GM12801 (cell line): ENCODE measurements around the gene KHK.

Source experiments
- TF ChIP-seq, protein P1 (sequence below): IDR thresholded peaks from one replicate; pipeline ENCODE4 v1.5.1; 2011; ENCODE audit warnings: control low read depth; ENCODE audit not compliant: insufficient read length; ENCODE audit errors: extremely low read depth

The KHK gene

DNA sequence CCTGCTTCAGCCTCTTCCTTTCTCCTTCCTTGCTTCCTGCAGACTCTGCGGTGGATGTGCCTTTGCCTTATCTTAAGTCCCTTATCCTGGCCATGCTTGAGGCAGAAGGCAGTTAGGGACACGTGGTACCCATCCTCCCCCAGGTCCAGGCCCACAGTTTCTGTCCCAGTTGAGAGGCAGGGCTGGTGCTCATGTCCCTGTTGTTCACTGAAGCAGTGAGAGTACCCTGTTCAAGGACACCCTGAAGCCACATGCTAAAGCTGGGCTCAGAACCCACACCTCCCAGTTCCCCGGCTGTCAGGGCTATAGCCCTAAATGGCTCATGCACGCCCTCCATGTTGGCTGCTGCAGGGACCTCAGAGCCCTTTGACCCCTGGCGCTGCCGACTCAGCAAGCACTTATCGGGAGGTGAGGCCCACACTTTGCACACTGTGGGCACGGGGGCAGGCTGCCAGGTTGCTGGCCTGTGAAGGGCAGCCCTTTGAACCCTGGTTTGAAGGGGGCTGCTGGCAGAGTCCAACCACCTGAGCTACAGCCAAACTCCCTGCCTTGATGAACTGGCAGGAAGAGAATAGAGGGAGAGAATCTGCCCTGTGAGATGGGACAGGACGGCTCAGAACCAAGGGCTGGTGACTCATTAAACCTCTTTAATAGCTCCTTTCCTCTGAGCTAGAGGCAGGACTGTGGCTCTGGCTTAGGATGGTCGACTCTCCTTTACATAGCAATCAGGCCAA, 6.3 kb downstream of the KHK start:
- TF ChIP-seq, protein P1, sequence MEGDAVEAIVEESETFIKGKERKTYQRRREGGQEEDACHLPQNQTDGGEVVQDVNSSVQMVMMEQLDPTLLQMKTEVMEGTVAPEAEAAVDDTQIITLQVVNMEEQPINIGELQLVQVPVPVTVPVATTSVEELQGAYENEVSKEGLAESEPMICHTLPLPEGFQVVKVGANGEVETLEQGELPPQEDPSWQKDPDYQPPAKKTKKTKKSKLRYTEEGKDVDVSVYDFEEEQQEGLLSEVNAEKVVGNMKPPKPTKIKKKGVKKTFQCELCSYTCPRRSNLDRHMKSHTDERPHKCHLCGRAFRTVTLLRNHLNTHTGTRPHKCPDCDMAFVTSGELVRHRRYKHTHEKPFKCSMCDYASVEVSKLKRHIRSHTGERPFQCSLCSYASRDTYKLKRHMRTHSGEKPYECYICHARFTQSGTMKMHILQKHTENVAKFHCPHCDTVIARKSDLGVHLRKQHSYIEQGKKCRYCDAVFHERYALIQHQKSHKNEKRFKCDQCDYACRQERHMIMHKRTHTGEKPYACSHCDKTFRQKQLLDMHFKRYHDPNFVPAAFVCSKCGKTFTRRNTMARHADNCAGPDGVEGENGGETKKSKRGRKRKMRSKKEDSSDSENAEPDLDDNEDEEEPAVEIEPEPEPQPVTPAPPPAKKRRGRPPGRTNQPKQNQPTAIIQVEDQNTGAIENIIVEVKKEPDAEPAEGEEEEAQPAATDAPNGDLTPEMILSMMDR = no peak

DNA sequence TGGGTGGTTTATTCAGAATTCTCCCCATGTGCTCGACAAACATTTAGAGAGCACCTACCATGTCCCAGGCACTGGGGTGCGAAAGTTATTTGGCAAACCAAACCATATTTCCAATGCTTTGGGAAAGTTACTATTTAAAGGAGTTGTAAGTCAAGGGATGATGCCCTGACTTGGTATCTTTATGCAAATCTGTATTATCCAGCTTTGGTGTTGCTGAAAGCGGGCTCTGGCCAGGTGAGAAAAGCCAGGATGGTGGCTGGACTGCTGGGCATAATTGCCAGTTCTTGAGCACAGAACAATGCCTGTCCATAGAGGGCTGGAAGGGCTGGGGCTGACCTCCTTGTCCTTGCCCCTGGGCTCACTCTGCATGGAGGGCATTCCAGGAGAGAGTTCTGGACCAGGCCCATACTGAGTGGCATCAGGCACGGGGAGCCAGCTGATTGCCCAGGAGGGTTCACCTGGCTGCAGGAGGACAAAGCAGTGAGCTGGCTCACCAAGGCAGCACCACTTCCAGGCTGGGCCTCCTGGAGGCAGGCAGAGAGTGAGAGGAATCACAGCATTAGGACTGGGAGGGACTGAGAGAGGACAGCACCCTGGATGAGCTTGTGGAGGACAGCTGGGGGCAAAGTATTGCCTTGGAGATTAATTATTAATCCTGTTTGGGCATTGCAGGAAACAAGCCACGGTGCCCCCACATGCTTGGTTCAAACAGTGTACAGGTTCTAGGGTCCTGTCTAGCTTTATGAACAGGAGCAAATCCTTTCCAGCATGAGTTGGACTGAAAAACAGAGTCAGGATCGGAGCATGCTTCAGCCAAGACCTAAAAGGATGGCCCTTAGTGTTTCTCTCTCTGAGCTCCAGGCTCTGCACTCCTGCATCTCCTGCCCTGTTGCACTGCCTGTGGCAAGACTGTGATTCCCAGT, 7.1 kb downstream of the KHK start:
- TF ChIP-seq, protein P1 = no peak

DNA sequence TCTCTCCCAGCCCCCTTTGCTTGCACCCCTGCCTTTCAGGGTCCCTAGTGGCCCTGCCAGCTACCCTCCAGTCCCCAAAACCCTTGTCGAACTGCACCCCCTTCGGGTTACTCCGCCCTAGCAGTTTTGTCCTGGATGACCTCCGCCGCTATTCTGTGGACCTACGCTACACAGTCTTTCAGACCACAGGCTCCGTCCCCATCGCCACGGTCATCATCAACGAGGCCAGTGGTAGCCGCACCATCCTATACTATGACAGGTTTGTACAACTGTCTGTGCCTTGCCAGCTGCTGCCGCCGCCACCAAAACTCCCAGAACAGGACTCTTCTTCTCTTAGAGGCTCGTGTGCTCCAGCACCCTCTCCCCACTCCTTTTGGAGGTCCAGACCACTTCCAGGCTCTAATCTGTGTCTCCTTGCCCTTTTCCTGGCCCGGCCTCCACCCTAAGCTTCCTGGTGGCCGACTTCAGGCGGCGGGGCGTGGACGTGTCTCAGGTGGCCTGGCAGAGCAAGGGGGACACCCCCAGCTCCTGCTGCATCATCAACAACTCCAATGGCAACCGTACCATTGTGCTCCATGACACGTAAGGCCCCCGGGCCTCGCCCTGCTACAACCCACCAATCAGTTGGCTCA, 7.9 kb downstream of the KHK start:
- TF ChIP-seq, protein P1 = no peak

DNA sequence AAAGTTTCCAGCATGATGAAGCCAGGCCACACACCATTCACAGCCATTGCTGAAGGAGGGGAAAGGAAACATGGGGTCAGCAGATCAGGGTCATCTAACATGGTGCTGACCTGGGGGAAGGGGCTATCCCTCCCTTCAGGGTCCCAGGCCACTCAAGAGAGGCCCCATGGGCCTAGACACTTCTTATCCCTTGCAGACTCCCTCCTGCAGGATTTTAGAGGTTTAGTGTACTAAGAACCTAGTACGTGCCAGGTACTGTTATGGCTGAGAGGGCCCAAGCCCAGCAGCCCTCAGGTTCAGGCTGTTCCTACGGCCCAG, 8.8 kb downstream of the KHK start:
- TF ChIP-seq, protein P1 = no peak

DNA sequence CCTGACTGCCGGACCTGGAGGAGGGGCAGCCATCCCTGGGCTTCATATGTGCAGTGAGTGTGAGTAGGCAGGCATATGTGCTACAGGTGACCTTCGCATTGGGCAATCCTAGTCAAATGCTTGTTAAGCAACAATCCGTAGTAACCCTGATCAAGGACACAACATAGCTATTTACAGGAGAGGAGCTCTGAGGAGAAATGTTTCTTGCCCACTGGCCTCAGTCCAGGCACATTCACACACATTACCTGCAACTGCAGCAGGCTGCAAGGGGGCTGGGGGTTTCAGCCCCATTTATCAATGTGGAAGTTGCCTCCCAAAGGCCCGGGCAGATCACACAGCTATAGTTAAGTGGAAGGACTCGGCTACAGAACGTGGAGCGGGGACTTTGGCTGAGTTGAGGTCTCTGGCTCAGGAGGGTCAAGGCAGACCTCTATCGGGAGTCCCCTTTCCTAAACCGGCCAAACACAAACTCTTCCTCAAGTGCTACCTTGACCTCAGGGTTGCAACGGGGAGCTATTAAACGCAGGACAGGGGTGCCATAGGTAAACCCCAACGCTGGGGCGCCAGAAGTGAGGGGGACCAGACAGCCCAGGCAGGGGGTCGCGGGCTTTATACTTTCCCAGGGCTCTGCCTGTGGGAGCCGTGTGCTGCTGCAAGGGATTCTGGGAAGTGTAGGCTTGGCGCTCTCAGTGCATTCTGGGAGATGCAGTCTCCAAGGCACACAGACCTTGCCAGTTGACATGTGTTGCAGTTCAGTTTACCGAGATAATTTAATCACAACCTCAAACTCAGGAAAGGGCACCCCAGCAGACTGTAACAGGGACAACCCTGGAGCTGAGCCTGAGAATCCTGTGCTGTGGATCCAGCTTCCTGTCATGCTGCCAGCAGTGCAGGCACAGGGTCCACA, 9.4 kb downstream of the KHK start:
- TF ChIP-seq, protein P1 = no peak

DNA sequence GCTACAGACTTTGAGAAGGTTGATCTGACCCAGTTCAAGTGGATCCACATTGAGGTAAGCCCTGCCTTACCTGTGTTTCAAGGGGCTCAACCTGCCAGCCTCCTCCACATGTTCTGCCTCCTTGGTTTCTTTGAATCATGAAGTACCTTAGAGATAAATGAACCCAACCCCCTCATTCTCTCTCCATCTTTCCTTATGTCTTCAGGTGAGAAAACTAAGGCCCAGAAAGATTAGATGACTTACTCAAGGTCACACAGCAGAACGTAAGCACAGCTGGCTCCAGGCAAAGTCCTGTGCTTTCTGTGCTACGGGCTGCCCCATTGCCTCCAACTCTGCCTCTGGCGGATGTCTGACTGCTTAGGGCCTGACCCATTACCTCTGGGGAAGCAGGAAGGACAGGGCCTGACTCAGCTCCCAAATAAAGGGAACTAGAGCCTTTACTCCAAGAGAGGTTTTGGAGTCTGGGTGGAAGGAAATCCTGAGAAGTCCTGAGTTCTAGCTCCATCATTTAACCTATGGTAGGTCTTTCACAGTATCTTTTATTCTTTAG, 10.3 kb downstream of the KHK start:
- TF ChIP-seq, protein P1 = no peak
